HCT116 (cell line): ENCODE measurements around the gene SOX18. TPM values are rescaled to one million over a fixed set of nuclear protein-coding genes. Genes with fewer than 3 reads are reported as not detected.
A peak's percentile ranks its signal among the peaks of the same experiment; 100 is the strongest.

ENCODE experiments used
- ATAC-seq: fragments of 200-7000 bp; cut with Tn5 transposase; 2 replicates; pipeline ENCODE4 v1.9.1; 2020; ENCODE audit warnings: mild to moderate bottlenecking, moderate library complexity
- BruUV-seq: library from RNA; stranded (reverse); fragments of 400-500 nt; replicated peaks from 2 replicates; lab custom pipeline; 2021; lab: Mats Ljungman, UMichigan
- CTCF ChIA-PET: fragments of 300-600 bp; sonication (Branson Sonifier 250); formaldehyde crosslinking; loops from one replicate; lab custom pipeline; 2021; ENCODE audit warnings: antibody characterized with exemption; lab: Charles Lee
- POLR2A ChIA-PET: fragments of 300-600, 350-600 bp; sonication (Branson Sonifier 250); formaldehyde crosslinking; loops from one replicate; lab custom pipeline; 2021; ENCODE audit warnings: antibody characterized with exemption; lab: Charles Lee
- RAD21 ChIA-PET, 2 experiments: fragments of 300-600 bp; sonication (Branson Sonifier 250); formaldehyde crosslinking; loops; one replicate each; lab custom pipeline; 2023; ENCODE audit warnings: low total read pairs in 2 of 2; ENCODE audit not compliant: uncharacterized antibody in 2 of 2, unreplicated experiment in 2 of 2, low non-redundant PET in 1 of 2; lab: Charles Lee
- DNase-seq: peaks from one replicate; pipeline ENCODE4 v3.0.0-alpha.2; 2010; ENCODE audit warnings: low read depth, low spot score
- H2AFZ ChIP-seq: fragments of 200-600 bp; shearing (Covaris generic), sonication (generic); 2 replicates; pipeline ENCODE4 v1.6.1; 2017; ENCODE audit warnings: low read depth, mixed run types, mixed read lengths, antibody characterized with exemption, low read length; ENCODE audit not compliant: poor library complexity, severe bottlenecking
- H3K27ac ChIP-seq: 2 replicates; pipeline ENCODE4 v1.5.1; 2012; ENCODE audit warnings: low read depth, low read length
- H3K27me3 ChIP-seq: fragments of 200-600 bp; sonication (generic); 2 replicates; pipeline ENCODE4 v1.6.1; 2016; ENCODE audit warnings: mixed run types, low read length, mixed read lengths; ENCODE audit not compliant: insufficient read depth
- H3K36me3 ChIP-seq, 2 experiments: fragments of 200-500 bp in 1 of 2; fragments of 200-600 bp in 1 of 2; sonication (Bioruptor generic) in 1 of 2; sonication (generic) in 1 of 2; 2 replicates each; pipeline versions ENCODE4 v1.5.1 to v1.6.1; 2014 to 2016; ENCODE audit warnings: low read length in 2 of 2, inconsistent platforms in 1 of 2, mixed read lengths in 1 of 2, mixed run types in 1 of 2; ENCODE audit not compliant: insufficient read depth in 2 of 2, control insufficient read depth in 1 of 2
- H3K4me1 ChIP-seq, 2 experiments: fragments of 200-600 bp in 1 of 2; sonication (generic) in 1 of 2; 2 replicates each; pipeline versions ENCODE4 v1.5.1 to v1.6.1; 2012 to 2017; ENCODE audit warnings: low read length in 2 of 2, inconsistent platforms in 1 of 2, mild to moderate bottlenecking in 1 of 2, mixed read lengths in 1 of 2, mixed run types in 1 of 2, moderate library complexity in 1 of 2; ENCODE audit not compliant: insufficient read depth in 2 of 2, control insufficient read depth in 1 of 2
- H3K4me2 ChIP-seq: fragments of 200-600 bp; sonication (generic); 2 replicates; pipeline ENCODE4 v1.6.1; 2017; ENCODE audit warnings: mixed run types, low read length, mixed read lengths
- H3K4me3 ChIP-seq, 2 experiments: fragments of 200-600 bp in 1 of 2; sonication (generic) in 1 of 2; replicated peaks in 1 of 2; 2 replicates each; pipeline ENCODE4 v1.5.1; 2011 to 2016; ENCODE audit warnings: low read length in 2 of 2, control low read depth in 1 of 2, low read depth in 1 of 2, mild to moderate bottlenecking in 1 of 2, mixed read lengths in 1 of 2, mixed run types in 1 of 2
- H3K79me2 ChIP-seq: fragments of 200-600 bp; sonication (generic); 2 replicates; pipeline ENCODE4 v1.6.1; 2017; ENCODE audit warnings: mild to moderate bottlenecking, mixed run types, low read length, moderate library complexity, mixed read lengths; ENCODE audit not compliant: insufficient read depth
- H3K9ac ChIP-seq: fragments of 200-600 bp; sonication (generic); 2 replicates; pipeline ENCODE4 v1.6.1; 2016; ENCODE audit warnings: low read length, mixed read lengths
- H3K9me2 ChIP-seq: fragments of 200-600 bp; sonication (generic), shearing (Covaris generic); 2 replicates; pipeline ENCODE4 v1.6.1; 2017; ENCODE audit warnings: mixed run types, mild to moderate bottlenecking, moderate library complexity; ENCODE audit not compliant: insufficient read depth
- H3K9me3 ChIP-seq, 2 experiments: fragments of 200-500 bp in 1 of 2; fragments of 200-600 bp in 1 of 2; sonication (Bioruptor generic) in 1 of 2; sonication (generic) in 1 of 2; 2 replicates each; pipeline ENCODE4 v1.6.1; 2014 to 2017; ENCODE audit warnings: low read length in 2 of 2, mixed read lengths in 2 of 2, inconsistent platforms in 1 of 2, low read depth in 1 of 2, mild to moderate bottlenecking in 1 of 2, mixed run types in 1 of 2, moderate library complexity in 1 of 2; ENCODE audit not compliant: control insufficient read depth in 1 of 2, insufficient read depth in 1 of 2
- H4K20me1 ChIP-seq: fragments of 200-600 bp; sonication (generic), shearing (Covaris generic); 2 replicates; pipeline ENCODE4 v1.6.1; 2017; ENCODE audit warnings: mixed run types, mild to moderate bottlenecking, moderate library complexity; ENCODE audit not compliant: insufficient read depth
- CBX3 ChIP-seq: IDR thresholded peaks from 2 replicates; pipeline ENCODE4 v1.6.1; 2012; ENCODE audit warnings: low read depth
- CEBPB ChIP-seq: IDR thresholded peaks from 2 replicates; pipeline ENCODE4 v1.6.1; 2012; ENCODE audit warnings: low read depth
- EGR1 ChIP-seq: IDR thresholded peaks from 2 replicates; pipeline ENCODE4 v1.6.1; 2012; ENCODE audit warnings: low read depth
- ELF1 ChIP-seq: IDR thresholded peaks from 2 replicates; pipeline ENCODE4 v1.6.1; 2012; ENCODE audit warnings: low read depth, borderline replicate concordance
- EZH2 ChIP-seq: fragments of 200-600 bp; sonication (generic); IDR thresholded peaks from 2 replicates; pipeline ENCODE4 v1.6.1; 2017; ENCODE audit warnings: antibody characterized with exemption, mixed run types
- EZH2phosphoT487 ChIP-seq: fragments of 200-600 bp; IDR thresholded peaks from 2 replicates; pipeline ENCODE4 v1.6.1; 2018; ENCODE audit warnings: antibody characterized with exemption, borderline replicate concordance
- FOSL1 ChIP-seq: IDR thresholded peaks from 2 replicates; pipeline ENCODE4 v1.6.1; 2012; ENCODE audit warnings: low read depth
- POLR2A ChIP-seq: IDR thresholded peaks from 2 replicates; pipeline ENCODE4 v1.7.0; 2011; ENCODE audit warnings: borderline replicate concordance; ENCODE audit not compliant: insufficient read depth, insufficient read length; ENCODE audit errors: extremely low read depth
- RAD21 ChIP-seq: IDR thresholded peaks from 2 replicates; pipeline ENCODE4 v1.6.1; 2012; ENCODE audit warnings: low read depth, mild to moderate bottlenecking
- SIN3A ChIP-seq: IDR thresholded peaks from 2 replicates; pipeline ENCODE4 v1.6.1; 2012; ENCODE audit warnings: low read depth
- SP1 ChIP-seq: IDR thresholded peaks from 2 replicates; pipeline ENCODE4 v1.6.1; 2012; ENCODE audit warnings: low read depth
- SRF ChIP-seq: IDR thresholded peaks from 2 replicates; pipeline ENCODE4 v1.6.1; 2012; ENCODE audit warnings: low read depth
- TCF7L2 ChIP-seq: IDR thresholded peaks from 2 replicates; pipeline ENCODE4 v1.7.0; 2011; ENCODE audit warnings: borderline replicate concordance, inconsistent platforms; ENCODE audit not compliant: insufficient read depth, insufficient read length; ENCODE audit errors: extremely low read depth
- YY1 ChIP-seq: IDR thresholded peaks from 2 replicates; pipeline ENCODE4 v1.6.1; 2011; ENCODE audit warnings: low read length, low read depth, moderate library complexity, mild to moderate bottlenecking; ENCODE audit not compliant: insufficient replicate concordance; ENCODE audit errors: extremely low read depth
- ZFX ChIP-seq: fragments of 450-650 bp; IDR thresholded peaks from 2 replicates; pipeline ENCODE4 v1.6.1; 2017
- ZNF274 ChIP-seq: fragments of 200-500 bp; sonication (Bioruptor generic); IDR thresholded peaks from 2 replicates; pipeline ENCODE4 v1.6.1; 2014; ENCODE audit warnings: mild to moderate bottlenecking, low read depth, low read length, inconsistent platforms
- intact Hi-C: fragments of 100-400 bp; cut with micrococcal nuclease; formaldehyde crosslinking; loops from 2 replicates; pipeline ENCODE4 v1.10.0; 2022
- total RNA-seq: library from RNA; stranded (reverse); gene quantifications from one replicate; pipeline ENCODE4 v1.2.1, GENCODE V29; 2021; ENCODE audit not compliant: unreplicated experiment
- TF ChIP-seq, protein P1 (sequence below): IDR thresholded peaks from 2 replicates; pipeline ENCODE4 v1.6.1; 2012
- TF ChIP-seq, protein P2 (sequence below), 3 experiments: fragments of 200-600 bp in 1 of 3; sonication (generic) in 1 of 3; IDR thresholded peaks in 2 of 3; conservative IDR thresholded peaks in 1 of 3; 2 replicates each; pipeline ENCODE4 v1.5.1; 2012 to 2017; ENCODE audit warnings: low read depth in 2 of 3, low read length in 2 of 3, antibody characterized with exemption in 1 of 3, borderline replicate concordance in 1 of 3, control low read depth in 1 of 3, mild to moderate bottlenecking in 1 of 3, mixed read lengths in 1 of 3, mixed run types in 1 of 3, moderate library complexity in 1 of 3; ENCODE audit not compliant: insufficient read depth in 1 of 3
- TF ChIP-seq, protein P3 (sequence below): IDR thresholded peaks from 2 replicates; pipeline ENCODE4 v1.6.1; 2011; ENCODE audit warnings: mild to moderate bottlenecking, low read length, moderate library complexity; ENCODE audit not compliant: insufficient replicate concordance; ENCODE audit errors: extremely low read depth
- TF ChIP-seq, protein P4 (sequence below): IDR thresholded peaks from 2 replicates; pipeline ENCODE4 v1.6.1; 2012

SOX18 gene
- total RNA-seq, 1 experiment from 2014 or later = 3.3 TPM

DNA sequence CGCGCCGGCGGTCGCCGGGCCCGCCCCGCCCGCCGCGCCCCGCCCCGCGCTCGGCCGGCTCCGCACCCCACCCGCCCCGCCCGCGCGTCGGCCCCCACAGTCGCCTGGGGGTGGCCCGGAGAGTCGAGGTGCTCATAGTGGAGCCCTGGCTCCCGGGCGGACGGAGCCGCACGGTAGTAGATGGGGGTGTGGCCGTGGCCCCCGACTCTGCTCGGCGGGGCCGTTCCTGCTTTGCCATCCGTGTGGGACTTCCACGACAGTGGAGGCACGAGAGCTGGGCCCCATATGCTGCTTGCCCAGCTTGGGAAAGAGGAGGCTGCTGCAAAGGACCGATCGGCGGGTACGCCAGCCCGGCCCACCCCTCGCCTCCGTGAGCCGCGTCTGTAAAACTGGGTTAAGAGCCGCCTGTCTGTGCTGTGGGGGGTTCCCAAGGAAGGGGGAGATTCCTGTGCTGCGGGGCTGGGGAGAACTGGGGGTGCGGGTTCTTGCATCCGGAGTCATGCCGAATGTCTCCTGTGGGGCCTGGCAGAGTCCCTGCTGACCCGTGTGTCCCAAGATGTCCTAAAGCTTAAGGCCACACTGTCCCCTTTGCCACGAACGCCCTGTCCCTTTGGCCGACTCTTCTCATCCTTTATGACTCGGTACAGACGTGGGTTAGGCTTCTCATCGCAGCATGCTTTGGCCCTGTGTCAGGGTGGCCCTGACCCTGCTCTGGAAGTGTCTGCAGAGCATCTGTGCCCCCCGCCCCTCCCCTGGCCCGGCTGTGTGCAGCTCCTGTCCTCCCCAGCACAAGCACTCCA is 30.8 kb upstream of the SOX18 start, which contains the start of gene OPRL1:
TSS of gene OPRL1 (plus strand) at position 70 of the 800 bp plus-strand sequence. CDS start 12,639 bp downstream, outside the sequence.
- no peaks in the 10 kb centered on the region for H3K9me3 ChIP-seq
- H3K4me2 ChIP-seq = peak within 1 kb of the TSS; percentile 99
- ChIA-PET POLR2A (no interaction called here), RAD21 (no interaction called here), CTCF (interaction anchor here (1.1 to 1.5 kb wide), 2 partner anchors 12 to 22 kb away, joined by 3 read pairs; no protein-coding TSS in a partner anchor)
- H2AFZ ChIP-seq = no peak within 1 kb of the TSS
- ATAC-seq (no peak), DNase-seq (no peak)
- no peak for TF ChIP-seq CEBPB
- no peak for TF ChIP-seq ELF1
- no peak for TF ChIP-seq TCF7L2
- no peak for TF ChIP-seq YY1
- TF ChIP-seq SIN3A = no peak
- TF ChIP-seq EZH2 = no peak
- TF ChIP-seq ZFX = no peak
- no peak for TF ChIP-seq EZH2phosphoT487
- no peak for TF ChIP-seq EGR1
- TF ChIP-seq, protein P1, sequence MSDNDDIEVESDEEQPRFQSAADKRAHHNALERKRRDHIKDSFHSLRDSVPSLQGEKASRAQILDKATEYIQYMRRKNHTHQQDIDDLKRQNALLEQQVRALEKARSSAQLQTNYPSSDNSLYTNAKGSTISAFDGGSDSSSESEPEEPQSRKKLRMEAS = no peak
- no peak for TF ChIP-seq CBX3
- TF ChIP-seq ZNF274 = no peak
- TF ChIP-seq, protein P2, sequence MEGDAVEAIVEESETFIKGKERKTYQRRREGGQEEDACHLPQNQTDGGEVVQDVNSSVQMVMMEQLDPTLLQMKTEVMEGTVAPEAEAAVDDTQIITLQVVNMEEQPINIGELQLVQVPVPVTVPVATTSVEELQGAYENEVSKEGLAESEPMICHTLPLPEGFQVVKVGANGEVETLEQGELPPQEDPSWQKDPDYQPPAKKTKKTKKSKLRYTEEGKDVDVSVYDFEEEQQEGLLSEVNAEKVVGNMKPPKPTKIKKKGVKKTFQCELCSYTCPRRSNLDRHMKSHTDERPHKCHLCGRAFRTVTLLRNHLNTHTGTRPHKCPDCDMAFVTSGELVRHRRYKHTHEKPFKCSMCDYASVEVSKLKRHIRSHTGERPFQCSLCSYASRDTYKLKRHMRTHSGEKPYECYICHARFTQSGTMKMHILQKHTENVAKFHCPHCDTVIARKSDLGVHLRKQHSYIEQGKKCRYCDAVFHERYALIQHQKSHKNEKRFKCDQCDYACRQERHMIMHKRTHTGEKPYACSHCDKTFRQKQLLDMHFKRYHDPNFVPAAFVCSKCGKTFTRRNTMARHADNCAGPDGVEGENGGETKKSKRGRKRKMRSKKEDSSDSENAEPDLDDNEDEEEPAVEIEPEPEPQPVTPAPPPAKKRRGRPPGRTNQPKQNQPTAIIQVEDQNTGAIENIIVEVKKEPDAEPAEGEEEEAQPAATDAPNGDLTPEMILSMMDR (IDR thresholded peaks at IDR 0.05 in 2 of 3, conservative IDR thresholded peaks at IDR 0.05 in 1 of 3; ENCODE audit: borderline replicate concordance in 1 of 3, insufficient read depth in 1 of 3, low read depth in 2 of 3, low read length in 2 of 3) = no peak
- TF ChIP-seq SRF = no peak
- no peak for TF ChIP-seq RAD21
- TF ChIP-seq SP1 = no peak
- TF ChIP-seq, protein P3, sequence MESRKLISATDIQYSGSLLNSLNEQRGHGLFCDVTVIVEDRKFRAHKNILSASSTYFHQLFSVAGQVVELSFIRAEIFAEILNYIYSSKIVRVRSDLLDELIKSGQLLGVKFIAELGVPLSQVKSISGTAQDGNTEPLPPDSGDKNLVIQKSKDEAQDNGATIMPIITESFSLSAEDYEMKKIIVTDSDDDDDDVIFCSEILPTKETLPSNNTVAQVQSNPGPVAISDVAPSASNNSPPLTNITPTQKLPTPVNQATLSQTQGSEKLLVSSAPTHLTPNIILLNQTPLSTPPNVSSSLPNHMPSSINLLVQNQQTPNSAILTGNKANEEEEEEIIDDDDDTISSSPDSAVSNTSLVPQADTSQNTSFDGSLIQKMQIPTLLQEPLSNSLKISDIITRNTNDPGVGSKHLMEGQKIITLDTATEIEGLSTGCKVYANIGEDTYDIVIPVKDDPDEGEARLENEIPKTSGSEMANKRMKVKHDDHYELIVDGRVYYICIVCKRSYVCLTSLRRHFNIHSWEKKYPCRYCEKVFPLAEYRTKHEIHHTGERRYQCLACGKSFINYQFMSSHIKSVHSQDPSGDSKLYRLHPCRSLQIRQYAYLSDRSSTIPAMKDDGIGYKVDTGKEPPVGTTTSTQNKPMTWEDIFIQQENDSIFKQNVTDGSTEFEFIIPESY = no peak
- TF ChIP-seq, protein P4, sequence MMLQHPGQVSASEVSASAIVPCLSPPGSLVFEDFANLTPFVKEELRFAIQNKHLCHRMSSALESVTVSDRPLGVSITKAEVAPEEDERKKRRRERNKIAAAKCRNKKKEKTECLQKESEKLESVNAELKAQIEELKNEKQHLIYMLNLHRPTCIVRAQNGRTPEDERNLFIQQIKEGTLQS = no peak
- no peak for TF ChIP-seq POLR2A
- TF ChIP-seq FOSL1 = no peak
- no peaks in the 10 kb centered on the region for H3K36me3 ChIP-seq
- no peaks in the 10 kb centered on the region for H4K20me1 ChIP-seq
- H3K9ac ChIP-seq = peak within 1 kb of the TSS; percentile 87
- BruUV-seq = no TSS peak
- peaks cover 9% of the 10 kb centered on the region; the same call in 1 of the 2 replicates for H3K79me2 ChIP-seq
- no peaks in the 10 kb centered on the region for H3K9me2 ChIP-seq
- H3K27me3 ChIP-seq = no peaks in the 10 kb centered on the region
- intact Hi-C loops = no loop called here
- peaks cover 14 to 21% of the 10 kb centered on the region in 2 experiments for H3K4me1 ChIP-seq
- H3K27ac ChIP-seq = peak within 1 kb of the TSS; percentile 67
- peak within 1 kb of the TSS; percentile 79 to 96 for H3K4me3 ChIP-seq
